Prostate gland (tissue), 2 donors: ENCODE measurements around the gene SESN3.

ENCODE experiments used
- POLR2A ChIP-seq: fragments of 450-650 bp; IDR thresholded peaks from one replicate; pipeline ENCODE4 v1.6.1; 2016; ENCODE audit warnings: antibody characterized with exemption, mild to moderate bottlenecking
- TF ChIP-seq, protein P1 (sequence below), 4 experiments: fragments of 200-600 bp in 2 of 4; fragments of 450-650 bp in 2 of 4; sonication (generic) in 2 of 4; IDR thresholded peaks; 1 replicate in 3 of 4; 2 replicates in 1 of 4; pipeline ENCODE4 v1.5.1; 2016 to 2019; ENCODE audit warnings: antibody characterized with exemption in 4 of 4, mild to moderate bottlenecking in 2 of 4, moderate library complexity in 2 of 4

DNA sequence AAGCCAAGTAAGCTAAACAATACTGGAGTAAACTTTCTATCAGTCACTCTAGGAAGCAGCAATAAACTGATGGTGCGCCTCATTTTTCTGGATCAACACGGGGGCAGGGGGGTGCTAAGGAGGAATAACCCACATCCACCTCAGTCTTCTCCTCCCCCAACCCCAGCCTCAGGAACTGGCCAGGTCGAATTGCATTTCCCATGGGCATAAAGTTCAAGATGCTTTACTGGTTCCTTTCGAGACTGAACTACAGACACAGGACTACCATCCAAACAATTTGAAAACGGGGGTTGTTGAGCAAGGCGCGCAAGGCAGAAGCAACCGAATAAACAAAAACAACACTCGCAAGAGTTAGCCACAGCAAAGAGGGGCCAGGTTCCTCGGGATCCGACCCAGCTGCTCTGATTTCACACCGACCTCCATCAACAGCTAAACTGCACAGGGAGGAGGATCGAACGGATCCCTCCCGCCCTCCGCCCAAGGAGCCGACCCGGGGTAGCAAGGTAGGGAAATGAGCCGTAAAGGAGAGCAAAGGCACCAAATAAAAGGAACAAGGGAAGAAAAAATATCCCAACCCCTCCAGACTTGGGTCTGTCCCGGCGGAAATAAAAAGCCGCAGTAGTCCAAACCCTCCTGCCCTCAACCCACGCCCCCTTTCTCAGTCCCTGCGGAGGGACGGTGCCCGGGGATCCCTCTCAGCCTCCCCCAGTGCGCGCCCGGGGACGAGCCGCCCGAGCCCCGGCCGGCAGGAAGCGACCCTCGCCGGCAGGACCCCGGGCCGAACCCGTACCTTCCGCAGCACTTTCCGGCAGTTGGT, 801 bp downstream of the SESN3 start:
- TF ChIP-seq, protein P1, sequence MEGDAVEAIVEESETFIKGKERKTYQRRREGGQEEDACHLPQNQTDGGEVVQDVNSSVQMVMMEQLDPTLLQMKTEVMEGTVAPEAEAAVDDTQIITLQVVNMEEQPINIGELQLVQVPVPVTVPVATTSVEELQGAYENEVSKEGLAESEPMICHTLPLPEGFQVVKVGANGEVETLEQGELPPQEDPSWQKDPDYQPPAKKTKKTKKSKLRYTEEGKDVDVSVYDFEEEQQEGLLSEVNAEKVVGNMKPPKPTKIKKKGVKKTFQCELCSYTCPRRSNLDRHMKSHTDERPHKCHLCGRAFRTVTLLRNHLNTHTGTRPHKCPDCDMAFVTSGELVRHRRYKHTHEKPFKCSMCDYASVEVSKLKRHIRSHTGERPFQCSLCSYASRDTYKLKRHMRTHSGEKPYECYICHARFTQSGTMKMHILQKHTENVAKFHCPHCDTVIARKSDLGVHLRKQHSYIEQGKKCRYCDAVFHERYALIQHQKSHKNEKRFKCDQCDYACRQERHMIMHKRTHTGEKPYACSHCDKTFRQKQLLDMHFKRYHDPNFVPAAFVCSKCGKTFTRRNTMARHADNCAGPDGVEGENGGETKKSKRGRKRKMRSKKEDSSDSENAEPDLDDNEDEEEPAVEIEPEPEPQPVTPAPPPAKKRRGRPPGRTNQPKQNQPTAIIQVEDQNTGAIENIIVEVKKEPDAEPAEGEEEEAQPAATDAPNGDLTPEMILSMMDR (IDR thresholded peaks at IDR 0.05) = no peak
- TF ChIP-seq POLR2A = no peak
